ENCODE results near the gene INMT. TPM values are rescaled to one million over a fixed set of nuclear protein-coding genes. Genes with fewer than 3 reads are reported as not detected.

Gene INMT
- total and polyA plus RNA-seq, 2 donors (not counting 1 experiment from before 2014, with no cell fraction given), result 0.15 TPM; not detected in 1

DNA sequence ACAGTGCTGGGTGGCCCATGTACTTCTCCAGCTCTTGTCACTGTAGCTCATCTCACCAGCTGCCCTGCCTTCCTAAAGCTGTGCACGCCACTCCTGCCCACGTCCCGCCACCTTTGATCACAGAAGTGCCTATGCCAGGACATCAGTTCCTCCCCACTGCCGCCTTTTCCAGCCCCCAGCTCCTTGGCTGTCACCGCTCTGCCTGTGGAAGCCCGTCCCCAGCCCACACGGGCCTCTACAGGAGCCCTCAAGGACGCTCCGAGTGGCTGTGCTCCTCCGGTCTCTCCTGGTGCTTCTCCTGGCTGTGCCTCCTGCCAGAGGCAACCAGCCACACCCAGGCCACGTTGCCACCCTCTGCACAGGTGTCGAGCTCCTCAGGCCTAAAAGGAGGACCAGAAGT lies 19.3 kb upstream of the INMT start:
- CTCF ChIA-PET, result interaction anchor here (4.6 kb wide), 1 partner anchor 8 kb away, joined by 22 read pairs; no protein-coding TSS in a partner anchor
- ATAC-seq (ENCODE audit: low read depth), result no peak
- peaks cover 7% of the 10 kb centered on the region for H3K4me1 Mint-ChIP-seq

DNA sequence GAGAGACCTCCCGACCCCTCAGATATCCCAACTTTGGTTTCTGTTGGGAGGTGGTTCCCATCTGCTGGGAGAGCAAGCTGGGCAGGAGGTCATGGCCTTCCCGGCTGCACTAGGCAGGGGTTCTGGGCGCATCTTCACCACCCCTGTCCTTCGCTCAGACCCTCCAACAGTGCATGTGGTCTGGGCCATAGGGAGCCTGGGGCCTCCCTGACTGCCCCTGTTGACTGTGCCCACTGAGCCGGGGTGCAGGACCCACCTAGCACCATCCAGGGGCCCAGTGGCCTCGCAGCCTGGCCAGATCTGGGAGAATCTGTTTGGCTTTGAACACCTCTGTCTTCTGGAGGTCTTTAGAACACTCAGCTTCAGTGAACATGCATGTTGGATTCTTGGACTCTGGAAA lies 18.7 kb upstream of the INMT start:
- no peaks in the 10 kb centered on the region for H3K4me1 ChIP-seq (ENCODE audit: control insufficient read depth in 2 of 2, insufficient read depth in 2 of 2, low read length in 2 of 2)
- H3K79me2 ChIP-seq (ENCODE audit: control insufficient read depth, insufficient read depth, low read length), result no peaks in the 10 kb centered on the region
- ChIA-PET POLR2A (no interaction called here), CTCF (interaction anchor here (4.6 kb wide), 1 partner anchor 7 kb away, joined by 22 read pairs; no protein-coding TSS in a partner anchor)
- H3K27me3 ChIP-seq (replicated peaks in 1 of 4; ENCODE audit: control extremely low read depth in 1 of 4, control insufficient read depth in 3 of 4, insufficient read depth in 4 of 4, low read length in 3 of 4), result peaks cover 0 to 9% (median 0%) of the 10 kb centered on the region in 4 experiments
- no peak overlapping the region for H3K27ac Mint-ChIP-seq
- no peaks in the 10 kb centered on the region for H4K20me1 ChIP-seq (ENCODE audit: control insufficient read depth, insufficient read depth, low read length, poor library complexity, severe bottlenecking)
- ATAC-seq (ENCODE audit: low read depth) (no peak), DNase-seq (no peak)
- H3K27me3 Mint-ChIP-seq, result peaks cover 17% of the 10 kb centered on the region
- no peak overlapping the region for H3K27ac ChIP-seq (ENCODE audit: low read length in 2 of 2)
- no peaks in the 10 kb centered on the region for H3K36me3 ChIP-seq (replicated peaks in 1 of 2; ENCODE audit: control extremely low read depth in 1 of 2, control insufficient read depth in 1 of 2, extremely low read depth in 1 of 2, insufficient read depth in 2 of 2, low read length in 1 of 2)
- H3K9ac ChIP-seq (ENCODE audit: low read length), result no peak overlapping the region
- WGBS (ENCODE audit: insufficient coverage), result 91% methylated on average over 5 of the region's 6 CpGs
- peaks cover 5% of the 10 kb centered on the region for H3K4me1 Mint-ChIP-seq
- no peak overlapping the region for H3K4me2 ChIP-seq (replicated peaks; ENCODE audit: low read depth, low read length, poor library complexity, severe bottlenecking)
- H3K9me3 ChIP-seq (ENCODE audit: control extremely low read depth in 1 of 3, control insufficient read depth in 2 of 3, insufficient read depth in 1 of 3, low read length in 2 of 3), result peaks cover 0 to 2% (median 0%) of the 10 kb centered on the region in 3 donors
- H2AFZ ChIP-seq (ENCODE audit: insufficient read depth, low read depth, low read length, poor library complexity, severe bottlenecking), result no peak overlapping the region
- no peak overlapping the region for H3K4me3 ChIP-seq (ENCODE audit: control extremely low read depth in 1 of 5, extremely low read depth in 1 of 5, insufficient read depth in 1 of 5, low read depth in 2 of 5, low read length in 4 of 5)
- no peaks in the 10 kb centered on the region for H3K9me3 Mint-ChIP-seq (ENCODE audit: insufficient read depth)
- H3K4me3 Mint-ChIP-seq, result no peak overlapping the region
- intact Hi-C loops (cut with micrococcal nuclease), result no loop called here
- TF ChIP-seq CTCF (IDR thresholded peaks at IDR 0.05) (no peak), EZH2 (IDR thresholded peaks at IDR 0.05; ENCODE audit: borderline replicate concordance, insufficient read depth, low read depth, low read length, poor library complexity, severe bottlenecking) (no peak)

More for the DNA sequence above, 19.3 kb upstream of the INMT start:
- intact Hi-C loops (cut with micrococcal nuclease), result no loop called here
- H3K4me2 ChIP-seq (replicated peaks; ENCODE audit: low read depth, low read length, poor library complexity, severe bottlenecking), result no peak overlapping the region
- no peak overlapping the region for H2AFZ ChIP-seq (ENCODE audit: insufficient read depth, low read depth, low read length, poor library complexity, severe bottlenecking)
- Mint-ChIP-seq H3K9me3 (ENCODE audit: insufficient read depth) (no peaks in the 10 kb centered on the region), H3K27me3 (peaks cover 17% of the 10 kb centered on the region), H3K27ac (no peak overlapping the region), H3K4me3 (no peak overlapping the region)
- H3K27ac ChIP-seq (ENCODE audit: low read length in 2 of 2), result no peak overlapping the region
- no peak overlapping the region for H3K4me3 ChIP-seq (ENCODE audit: control extremely low read depth in 1 of 5, extremely low read depth in 1 of 5, insufficient read depth in 1 of 5, low read depth in 2 of 5, low read length in 4 of 5)
- peaks cover 0 to 2% (median 0%) of the 10 kb centered on the region in 3 donors for H3K9me3 ChIP-seq (ENCODE audit: control extremely low read depth in 1 of 3, control insufficient read depth in 2 of 3, insufficient read depth in 1 of 3, low read length in 2 of 3)
- H3K36me3 ChIP-seq (replicated peaks in 1 of 2; ENCODE audit: control extremely low read depth in 1 of 2, control insufficient read depth in 1 of 2, extremely low read depth in 1 of 2, insufficient read depth in 2 of 2, low read length in 1 of 2), result no peaks in the 10 kb centered on the region
- H3K27me3 ChIP-seq (replicated peaks in 1 of 4; ENCODE audit: control extremely low read depth in 1 of 4, control insufficient read depth in 3 of 4, insufficient read depth in 4 of 4, low read length in 3 of 4), result peaks cover 0 to 9% (median 0%) of the 10 kb centered on the region in 4 experiments
- TF ChIP-seq CTCF (IDR thresholded peaks at IDR 0.05), result no peak
- no peak for TF ChIP-seq EZH2 (IDR thresholded peaks at IDR 0.05; ENCODE audit: borderline replicate concordance, insufficient read depth, low read depth, low read length, poor library complexity, severe bottlenecking)
- no peaks in the 10 kb centered on the region for H4K20me1 ChIP-seq (ENCODE audit: control insufficient read depth, insufficient read depth, low read length, poor library complexity, severe bottlenecking)
- H3K79me2 ChIP-seq (ENCODE audit: control insufficient read depth, insufficient read depth, low read length), result no peaks in the 10 kb centered on the region
- WGBS (ENCODE audit: insufficient coverage), result 92% methylated on average over 12 of the region's 12 CpGs
- H3K9ac ChIP-seq (ENCODE audit: low read length), result no peak overlapping the region
- POLR2A ChIA-PET, result no interaction called here
- H3K4me1 ChIP-seq (ENCODE audit: control insufficient read depth in 2 of 2, insufficient read depth in 2 of 2, low read length in 2 of 2), result peaks cover under 1 to 4% of the 10 kb centered on the region in 2 donors
- DNase-seq, result no peak
